ENCODE data around the gene ZNF324. TPM values are rescaled to one million over a fixed set of nuclear protein-coding genes. Genes with fewer than 3 reads are reported as not detected.

The ZNF324 gene
- total RNA-seq, 1 donor from 2014 or later: 12.9 TPM

DNA sequence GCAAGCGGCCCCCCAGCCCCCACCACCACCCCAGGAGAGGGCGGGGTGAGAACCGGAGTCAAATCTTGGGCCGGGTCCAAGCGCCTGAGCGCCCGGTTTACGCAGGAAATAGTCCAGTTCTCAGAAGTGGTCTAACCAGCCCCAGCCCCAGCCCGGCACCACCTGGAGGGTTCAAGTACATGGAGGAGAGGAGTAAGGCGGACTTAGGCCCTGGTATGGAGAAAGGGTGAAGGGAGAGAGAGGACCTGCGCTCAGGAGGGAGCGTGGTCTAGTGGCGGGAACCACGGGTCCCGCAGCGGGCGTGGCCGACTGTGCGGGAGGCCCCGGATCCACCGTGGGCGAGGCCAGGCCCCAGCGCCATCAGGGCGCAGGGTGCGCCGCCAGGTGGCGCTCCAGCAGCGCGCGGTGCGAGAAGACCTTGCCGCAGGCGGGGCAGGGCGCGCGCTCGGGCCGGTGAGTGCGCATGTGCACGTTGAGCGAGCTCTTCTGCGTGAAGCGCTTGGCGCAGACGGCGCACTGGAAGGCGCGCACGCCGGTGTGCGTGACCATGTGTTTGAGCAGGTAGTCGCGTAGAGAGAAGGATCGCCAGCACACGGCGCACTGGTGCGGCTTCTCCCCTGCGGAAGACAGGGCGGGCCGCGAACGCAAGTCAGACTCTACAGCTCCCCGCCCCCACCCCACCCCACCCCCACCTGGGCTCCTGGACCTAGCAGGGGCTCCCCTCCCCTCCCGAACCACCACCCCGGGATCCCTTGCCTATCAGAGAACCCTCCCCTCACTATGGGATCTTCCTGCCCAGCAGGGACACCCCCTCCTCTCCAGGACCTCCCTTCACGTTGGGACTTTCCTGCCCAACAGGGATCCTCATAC, 47.0 kb downstream of the ZNF324 start:
- H3K27me3 Mint-ChIP-seq (ENCODE audit: unreplicated experiment): no peaks in the 10 kb centered on the region
- peaks cover 19% of the 10 kb centered on the region for H3K4me1 Mint-ChIP-seq (ENCODE audit: unreplicated experiment)
- no peak overlapping the region for H3K4me3 Mint-ChIP-seq (ENCODE audit: unreplicated experiment)
- H3K36me3 Mint-ChIP-seq (ENCODE audit: unreplicated experiment): peaks cover 10% of the 10 kb centered on the region
- no peak overlapping the region for H3K27ac Mint-ChIP-seq (ENCODE audit: unreplicated experiment)
- H3K9me3 Mint-ChIP-seq (ENCODE audit: unreplicated experiment): no peaks in the 10 kb centered on the region
- no peak for DNase-seq (ENCODE audit: extremely low spot score, unreplicated experiment)
- peak; percentile 53 for TF ChIP-seq CTCF (IDR thresholded peaks at IDR 0.05)

GRCh38 chr19:58514564-58515022, 47.7 kb downstream of the ZNF324 start:
- DNase-seq (ENCODE audit: extremely low spot score, unreplicated experiment): no peak
- Mint-ChIP-seq H3K4me1 (ENCODE audit: unreplicated experiment) (peaks cover 22% of the 10 kb centered on the region), H3K9me3 (ENCODE audit: unreplicated experiment) (no peaks in the 10 kb centered on the region), H3K27ac (ENCODE audit: unreplicated experiment) (no peak overlapping the region), H3K27me3 (ENCODE audit: unreplicated experiment) (no peaks in the 10 kb centered on the region), H3K36me3 (ENCODE audit: unreplicated experiment) (peaks cover 10% of the 10 kb centered on the region), H3K4me3 (ENCODE audit: unreplicated experiment) (no peak overlapping the region)
- no peak for TF ChIP-seq CTCF (IDR thresholded peaks at IDR 0.05)

DNA sequence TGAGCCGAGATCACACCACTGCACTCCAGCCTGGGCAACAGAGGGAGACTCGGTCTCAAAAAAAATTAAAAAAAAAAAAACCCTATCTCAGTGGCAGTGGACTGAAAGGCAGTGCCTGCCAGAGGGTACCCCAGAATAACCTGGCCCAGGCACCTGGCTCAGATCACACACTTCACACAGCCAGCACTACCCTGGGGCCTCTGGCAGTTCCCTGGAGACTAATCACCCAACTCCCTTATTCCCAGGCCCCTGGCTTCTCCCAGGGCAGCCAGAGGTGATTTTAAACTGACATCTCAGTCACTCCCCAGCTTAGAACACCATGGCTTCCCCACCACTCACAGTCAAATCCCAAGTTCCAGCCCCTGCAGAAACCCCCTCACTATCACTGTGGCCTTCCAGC, 48.4 kb downstream of the ZNF324 start:
- DNase-seq (ENCODE audit: extremely low spot score, unreplicated experiment): no peak
- H3K9me3 Mint-ChIP-seq (ENCODE audit: unreplicated experiment): no peaks in the 10 kb centered on the region
- H3K36me3 Mint-ChIP-seq (ENCODE audit: unreplicated experiment): peaks cover 10% of the 10 kb centered on the region
- no peak for TF ChIP-seq CTCF (IDR thresholded peaks at IDR 0.05)
- peaks cover 27% of the 10 kb centered on the region for H3K4me1 Mint-ChIP-seq (ENCODE audit: unreplicated experiment)
- no peak overlapping the region for H3K4me3 Mint-ChIP-seq (ENCODE audit: unreplicated experiment)
- peak overlapping the region; percentile 31 for H3K27ac Mint-ChIP-seq (ENCODE audit: unreplicated experiment)
- H3K27me3 Mint-ChIP-seq (ENCODE audit: unreplicated experiment): no peaks in the 10 kb centered on the region

- Mint-ChIP-seq H3K4me1 (ENCODE audit: unreplicated experiment) (peaks cover 30% of the 10 kb centered on the region), H3K4me3 (ENCODE audit: unreplicated experiment) (no peak overlapping the region), H3K27me3 (ENCODE audit: unreplicated experiment) (no peaks in the 10 kb centered on the region), H3K27ac (ENCODE audit: unreplicated experiment) (no peak overlapping the region), H3K36me3 (ENCODE audit: unreplicated experiment) (peaks cover 10% of the 10 kb centered on the region), H3K9me3 (ENCODE audit: unreplicated experiment) (no peaks in the 10 kb centered on the region)
- no peak for TF ChIP-seq CTCF (IDR thresholded peaks at IDR 0.05)
- no peak for DNase-seq (ENCODE audit: extremely low spot score, unreplicated experiment)
Observed at GRCh38 chr19:58516246-58516836, 49.5 kb downstream of the ZNF324 start.
